WERI-Rb-1 (cell line): ENCODE measurements around the gene GPATCH2L.

Source experiments
- DNase-seq: peaks from one replicate; pipeline ENCODE4 v3.0.0-alpha.2; 2020
- H3K27ac ChIP-seq: fragments of 250-450 bp; sonication (Bioruptor Pico); 2 replicates; pipeline ENCODE4 v1.5.1; 2020; ENCODE audit warnings: mild to moderate bottlenecking, moderate library complexity
- H3K27me3 ChIP-seq: fragments of 250-450 bp; sonication (Bioruptor Pico); 2 replicates; pipeline ENCODE4 v1.5.1; 2021; ENCODE audit warnings: mild to moderate bottlenecking, low read depth, moderate library complexity; ENCODE audit not compliant: insufficient read depth, severe bottlenecking
- H3K36me3 ChIP-seq: fragments of 250-450 bp; sonication (Bioruptor Pico); 2 replicates; pipeline ENCODE4 v1.5.1; 2020; ENCODE audit warnings: mild to moderate bottlenecking, moderate library complexity
- H3K4me3 ChIP-seq: 2 replicates; pipeline ENCODE4 v1.5.1; 2011; ENCODE audit warnings: low read depth, mild to moderate bottlenecking, control low read depth, low read length
- H3K9me3 ChIP-seq: fragments of 250-450 bp; sonication (Bioruptor Pico); 2 replicates; pipeline ENCODE4 v1.5.1; 2021; ENCODE audit warnings: mild to moderate bottlenecking, moderate library complexity; ENCODE audit not compliant: severe bottlenecking
- CTCF ChIP-seq: IDR thresholded peaks from 2 replicates; pipeline ENCODE4 v1.5.1; 2011; ENCODE audit warnings: low read depth, mild to moderate bottlenecking, control low read depth, inconsistent platforms, low read length

Gene GPATCH2L

GRCh38 chr14:76260749-76261148 is 109.0 kb downstream of the GPATCH2L start:
- Histone ChIP-seq H3K36me3 (no peaks in the 10 kb centered on the region), H3K9me3 (no peaks in the 10 kb centered on the region), H3K4me3 (no peak overlapping the region), H3K27ac (no peak overlapping the region), H3K27me3 (no peaks in the 10 kb centered on the region)
- no peak for DNase-seq
- TF ChIP-seq CTCF, result no peak

- Histone ChIP-seq H3K9me3 (no peaks in the 10 kb centered on the region), H3K4me3 (no peak overlapping the region), H3K36me3 (no peaks in the 10 kb centered on the region), H3K27me3 (no peaks in the 10 kb centered on the region), H3K27ac (no peak overlapping the region)
- TF ChIP-seq CTCF, result no peak
- DNase-seq, result peak; percentile 11
These were observed 109.7 kb downstream of the GPATCH2L start for GRCh38 chr14:76261371-76261811.

GRCh38 chr14:76262641-76263040 is 110.9 kb downstream of the GPATCH2L start:
- no peaks in the 10 kb centered on the region for H3K36me3 ChIP-seq
- H3K27ac ChIP-seq, result no peak overlapping the region
- no peak for DNase-seq
- H3K9me3 ChIP-seq, result no peaks in the 10 kb centered on the region
- no peak for TF ChIP-seq CTCF
- H3K27me3 ChIP-seq, result no peaks in the 10 kb centered on the region
- no peak overlapping the region for H3K4me3 ChIP-seq
